OCI-LY7 (cell line): ENCODE data around the gene SLCO2B1. TPM values are rescaled to one million over a fixed set of nuclear protein-coding genes. Genes with fewer than 3 reads are reported as not detected.

Experiments used
- BruUV-seq: library from RNA; stranded (reverse); fragments of 400-500 nt; replicated peaks from 2 replicates; lab custom pipeline; 2021; lab: Mats Ljungman, UMichigan
- CTCF ChIA-PET: fragments of 300-600 bp; sonication (Branson Sonifier 250); formaldehyde crosslinking; loops from one replicate; lab custom pipeline; 2022; ENCODE audit warnings: antibody characterized with exemption; ENCODE audit not compliant: unreplicated experiment; lab: Charles Lee
- POLR2A ChIA-PET: fragments of 300-600 bp; sonication (Branson Sonifier 250); formaldehyde crosslinking; loops from one replicate; lab custom pipeline; 2022; ENCODE audit warnings: antibody characterized with exemption; lab: Charles Lee
- DNase-seq: peaks from one replicate; pipeline ENCODE4 v3.0.0-alpha.2; 2015; ENCODE audit warnings: low spot score
- H2AFZ ChIP-seq: fragments of 200-600 bp; sonication (generic), shearing (Covaris generic); 2 replicates; pipeline ENCODE4 v1.6.1; 2014; ENCODE audit warnings: mild to moderate bottlenecking, antibody characterized with exemption, low read length, moderate library complexity
- H3K27ac ChIP-seq: fragments of 200-600 bp; sonication (generic); 2 replicates; pipeline ENCODE4 v1.5.1; 2014; ENCODE audit warnings: mixed run types, low read depth, mild to moderate bottlenecking, moderate library complexity, low read length, inconsistent platforms; ENCODE audit not compliant: poor library complexity, severe bottlenecking
- H3K36me3 ChIP-seq: fragments of 200-600 bp; sonication (generic); 2 replicates; pipeline ENCODE4 v1.6.1; 2014; ENCODE audit warnings: mild to moderate bottlenecking, antibody characterized with exemption, low read length, moderate library complexity, mixed read lengths; ENCODE audit not compliant: insufficient read depth
- H3K4me1 ChIP-seq: fragments of 200-600 bp; sonication (generic); 2 replicates; pipeline ENCODE4 v1.5.1; 2014; ENCODE audit warnings: mild to moderate bottlenecking, low read length; ENCODE audit not compliant: insufficient read depth, poor library complexity, severe bottlenecking
- H3K4me2 ChIP-seq: fragments of 200-600 bp; sonication (generic); 2 replicates; pipeline ENCODE4 v1.6.1; 2014; ENCODE audit warnings: mild to moderate bottlenecking, low read length
- H3K4me3 ChIP-seq: fragments of 200-600 bp; sonication (generic); 2 replicates; pipeline ENCODE4 v1.5.1; 2014; ENCODE audit warnings: mild to moderate bottlenecking, low read depth, low read length; ENCODE audit not compliant: poor library complexity, severe bottlenecking
- H3K79me2 ChIP-seq: fragments of 200-600 bp; sonication (generic); 2 replicates; pipeline ENCODE4 v1.6.1; 2016; ENCODE audit warnings: low read depth, mild to moderate bottlenecking, low read length, moderate library complexity, mixed read lengths; ENCODE audit not compliant: insufficient read depth
- H3K9me2 ChIP-seq: fragments of 200-600 bp; sonication (generic); 2 replicates; pipeline ENCODE4 v1.6.1; 2016; ENCODE audit warnings: mild to moderate bottlenecking, low read length, mixed read lengths; ENCODE audit not compliant: insufficient read depth
- H3K9me3 ChIP-seq: fragments of 200-600 bp; sonication (generic); 2 replicates; pipeline ENCODE4 v1.6.1; 2014; ENCODE audit warnings: mild to moderate bottlenecking, mixed run types, low read length, mixed read lengths
- H4K20me1 ChIP-seq: fragments of 200-600 bp; sonication (generic); 2 replicates; pipeline ENCODE4 v1.6.1; 2014; ENCODE audit warnings: mild to moderate bottlenecking, antibody characterized with exemption, low read length, moderate library complexity, mixed read lengths; ENCODE audit not compliant: insufficient read depth
- EZH2phosphoT487 ChIP-seq: fragments of 200-600 bp; sonication (generic); IDR thresholded peaks from 2 replicates; pipeline ENCODE4 v1.6.1; 2018; ENCODE audit warnings: low read depth, borderline replicate concordance, mild to moderate bottlenecking, mixed run types, antibody characterized with exemption, low read length, moderate library complexity, mixed read lengths
- intact Hi-C: fragments of 100-400 bp; cut with micrococcal nuclease; formaldehyde crosslinking; loops from one replicate; pipeline ENCODE4 v1.10.0; 2022; ENCODE audit not compliant: unreplicated experiment
- total RNA-seq, 2 experiments: library from RNA; depleted of rRNA in 1 of 2; stranded (reverse); fragments of >200 nt in 1 of 2; shearing (Covaris generic) in 1 of 2; gene quantifications; 2 replicates each; pipeline ENCODE4 v1.2.3, GENCODE V29; 2014 to 2022
- TF ChIP-seq, protein P1 (sequence below): fragments of 200-600 bp; sonication (generic); conservative IDR thresholded peaks from 2 replicates; pipeline ENCODE4 v1.5.1; 2014; ENCODE audit warnings: mild to moderate bottlenecking, antibody characterized with exemption, low read length, moderate library complexity, mixed read lengths

The SLCO2B1 gene
- total RNA-seq, 2 experiments from 2014 or later: 0.03 TPM; not detected in 1

DNA sequence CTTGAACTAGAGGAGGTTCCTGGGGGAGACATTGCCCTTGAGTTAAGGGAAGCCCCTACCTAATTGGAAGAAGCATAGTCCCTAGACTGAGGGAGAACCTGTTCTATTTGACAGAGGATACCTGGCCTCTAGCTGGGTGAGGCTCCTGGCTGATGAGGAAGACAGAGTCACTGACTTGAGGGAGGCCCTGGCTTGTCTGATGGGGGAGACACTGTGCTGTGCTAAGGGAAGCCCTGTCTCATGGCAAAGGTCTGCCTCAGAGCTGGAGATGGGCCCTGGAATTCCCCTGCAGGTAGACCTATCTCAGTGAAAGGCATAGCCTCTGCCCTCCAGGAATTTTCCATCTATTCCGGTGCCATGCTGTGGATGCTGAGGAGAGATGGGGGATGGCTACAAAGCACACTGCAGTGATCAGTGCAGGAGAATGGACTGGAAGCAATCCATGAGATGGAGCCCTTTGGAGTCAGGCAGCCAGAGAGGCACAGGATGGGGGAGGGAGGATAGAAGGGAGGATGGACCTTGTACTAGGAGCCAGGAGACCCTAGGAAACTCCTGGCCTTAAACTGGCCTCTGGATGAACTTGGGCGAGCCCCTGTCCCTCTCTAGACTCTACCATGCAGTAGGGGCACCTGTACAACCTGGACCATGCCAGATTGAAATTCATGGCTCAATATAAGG, 39.9 kb downstream of the SLCO2B1 start:
- Histone ChIP-seq H4K20me1 (no peaks in the 10 kb centered on the region), H2AFZ (no peak overlapping the region), H3K79me2 (no peaks in the 10 kb centered on the region), H3K36me3 (no peaks in the 10 kb centered on the region), H3K9me2 (no peaks in the 10 kb centered on the region), H3K9me3 (no peaks in the 10 kb centered on the region), H3K4me2 (no peak overlapping the region), H3K27ac (no peak overlapping the region), H3K4me3 (no peak overlapping the region), H3K4me1 (no peaks in the 10 kb centered on the region)
- ChIA-PET POLR2A (no interaction called here), CTCF (no interaction called here)
- DNase-seq: no peak
- no peak for TF ChIP-seq EZH2phosphoT487
- TF ChIP-seq, protein P1, sequence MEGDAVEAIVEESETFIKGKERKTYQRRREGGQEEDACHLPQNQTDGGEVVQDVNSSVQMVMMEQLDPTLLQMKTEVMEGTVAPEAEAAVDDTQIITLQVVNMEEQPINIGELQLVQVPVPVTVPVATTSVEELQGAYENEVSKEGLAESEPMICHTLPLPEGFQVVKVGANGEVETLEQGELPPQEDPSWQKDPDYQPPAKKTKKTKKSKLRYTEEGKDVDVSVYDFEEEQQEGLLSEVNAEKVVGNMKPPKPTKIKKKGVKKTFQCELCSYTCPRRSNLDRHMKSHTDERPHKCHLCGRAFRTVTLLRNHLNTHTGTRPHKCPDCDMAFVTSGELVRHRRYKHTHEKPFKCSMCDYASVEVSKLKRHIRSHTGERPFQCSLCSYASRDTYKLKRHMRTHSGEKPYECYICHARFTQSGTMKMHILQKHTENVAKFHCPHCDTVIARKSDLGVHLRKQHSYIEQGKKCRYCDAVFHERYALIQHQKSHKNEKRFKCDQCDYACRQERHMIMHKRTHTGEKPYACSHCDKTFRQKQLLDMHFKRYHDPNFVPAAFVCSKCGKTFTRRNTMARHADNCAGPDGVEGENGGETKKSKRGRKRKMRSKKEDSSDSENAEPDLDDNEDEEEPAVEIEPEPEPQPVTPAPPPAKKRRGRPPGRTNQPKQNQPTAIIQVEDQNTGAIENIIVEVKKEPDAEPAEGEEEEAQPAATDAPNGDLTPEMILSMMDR: no peak
- intact Hi-C loops: no loop called here
- no TSS peak for BruUV-seq

DNA sequence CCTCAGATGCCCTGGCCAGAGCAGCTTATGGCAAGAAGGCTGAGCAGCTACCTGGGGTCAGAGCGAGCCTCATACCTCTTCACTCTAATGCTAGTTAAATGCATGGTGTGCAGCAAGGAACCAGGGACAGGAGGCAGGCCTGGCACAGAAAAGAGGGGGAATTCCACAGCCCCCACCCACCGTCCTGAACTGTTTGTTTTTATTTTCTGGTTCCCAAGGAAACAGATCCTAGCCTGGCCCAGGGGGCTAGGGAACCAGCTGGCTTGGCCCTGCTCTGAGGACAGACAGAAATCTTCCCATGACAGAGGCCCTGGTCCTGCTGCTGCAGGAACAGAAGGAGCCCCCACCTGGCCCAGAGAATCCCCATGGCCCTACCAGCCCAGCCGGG, 40.4 kb downstream of the SLCO2B1 start:
- POLR2A ChIA-PET: no interaction called here
- BruUV-seq: no TSS peak
- TF ChIP-seq, protein P1: no peak
- TF ChIP-seq EZH2phosphoT487: no peak

DNA sequence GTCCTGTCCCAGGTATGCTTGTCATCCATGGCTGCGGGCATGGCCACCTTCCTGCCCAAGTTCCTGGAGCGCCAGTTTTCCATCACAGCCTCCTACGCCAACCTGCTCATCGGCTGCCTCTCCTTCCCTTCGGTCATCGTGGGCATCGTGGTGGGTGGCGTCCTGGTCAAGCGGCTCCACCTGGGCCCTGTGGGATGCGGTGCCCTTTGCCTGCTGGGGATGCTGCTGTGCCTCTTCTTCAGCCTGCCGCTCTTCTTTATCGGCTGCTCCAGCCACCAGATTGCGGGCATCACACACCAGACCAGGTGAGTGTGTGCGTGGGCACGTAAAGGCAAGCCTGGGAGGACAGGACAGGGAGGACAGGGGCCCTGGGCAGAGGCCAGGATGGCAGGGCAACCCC, 42.4 kb downstream of the SLCO2B1 start:
- Histone ChIP-seq H2AFZ (no peak overlapping the region), H3K4me1 (no peaks in the 10 kb centered on the region), H3K4me3 (no peak overlapping the region), H4K20me1 (no peaks in the 10 kb centered on the region), H3K36me3 (no peaks in the 10 kb centered on the region), H3K4me2 (no peak overlapping the region), H3K27ac (no peak overlapping the region), H3K9me3 (no peaks in the 10 kb centered on the region), H3K79me2 (no peaks in the 10 kb centered on the region), H3K9me2 (no peaks in the 10 kb centered on the region)
- no TSS peak for BruUV-seq
- ChIA-PET POLR2A (interaction anchor here (0.7 kb wide), 1 partner anchor 69 kb away, joined by 3 read pairs; no protein-coding TSS in a partner anchor), CTCF (no interaction called here)
- TF ChIP-seq, protein P1: no peak
- no peak for TF ChIP-seq EZH2phosphoT487
- intact Hi-C loops: no loop called here
- no peak for DNase-seq

More for the DNA sequence above, 40.4 kb downstream of the SLCO2B1 start:
- Histone ChIP-seq H4K20me1 (no peaks in the 10 kb centered on the region), H3K79me2 (no peaks in the 10 kb centered on the region), H3K4me1 (no peaks in the 10 kb centered on the region), H3K9me3 (no peaks in the 10 kb centered on the region), H3K9me2 (no peaks in the 10 kb centered on the region), H3K36me3 (no peaks in the 10 kb centered on the region), H3K27ac (no peak overlapping the region), H3K4me2 (no peak overlapping the region), H3K4me3 (no peak overlapping the region), H2AFZ (no peak overlapping the region)
- intact Hi-C loops: no loop called here
- CTCF ChIA-PET: no interaction called here
- DNase-seq: no peak
